ENCODE measurements around the gene YPEL2.

YPEL2 gene

GRCh38 chr17:59434429-59434828, 103.0 kb downstream of the YPEL2 start (continued):
- TF ChIP-seq, protein P1, sequence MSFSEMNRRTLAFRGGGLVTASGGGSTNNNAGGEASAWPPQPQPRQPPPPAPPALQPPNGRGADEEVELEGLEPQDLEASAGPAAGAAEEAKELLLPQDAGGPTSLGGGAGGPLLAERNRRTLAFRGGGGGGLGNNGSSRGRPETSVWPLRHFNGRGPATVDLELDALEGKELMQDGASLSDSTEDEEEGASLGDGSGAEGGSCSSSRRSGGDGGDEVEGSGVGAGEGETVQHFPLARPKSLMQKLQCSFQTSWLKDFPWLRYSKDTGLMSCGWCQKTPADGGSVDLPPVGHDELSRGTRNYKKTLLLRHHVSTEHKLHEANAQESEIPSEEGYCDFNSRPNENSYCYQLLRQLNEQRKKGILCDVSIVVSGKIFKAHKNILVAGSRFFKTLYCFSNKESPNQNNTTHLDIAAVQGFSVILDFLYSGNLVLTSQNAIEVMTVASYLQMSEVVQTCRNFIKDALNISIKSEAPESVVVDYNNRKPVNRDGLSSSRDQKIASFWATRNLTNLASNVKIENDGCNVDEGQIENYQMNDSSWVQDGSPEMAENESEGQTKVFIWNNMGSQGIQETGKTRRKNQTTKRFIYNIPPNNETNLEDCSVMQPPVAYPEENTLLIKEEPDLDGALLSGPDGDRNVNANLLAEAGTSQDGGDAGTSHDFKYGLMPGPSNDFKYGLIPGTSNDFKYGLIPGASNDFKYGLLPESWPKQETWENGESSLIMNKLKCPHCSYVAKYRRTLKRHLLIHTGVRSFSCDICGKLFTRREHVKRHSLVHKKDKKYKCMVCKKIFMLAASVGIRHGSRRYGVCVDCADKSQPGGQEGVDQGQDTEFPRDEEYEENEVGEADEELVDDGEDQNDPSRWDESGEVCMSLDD (tag by site-specific recombination; IDR thresholded peaks at IDR 0.05), result no peak
- TF ChIP-seq, protein P2, sequence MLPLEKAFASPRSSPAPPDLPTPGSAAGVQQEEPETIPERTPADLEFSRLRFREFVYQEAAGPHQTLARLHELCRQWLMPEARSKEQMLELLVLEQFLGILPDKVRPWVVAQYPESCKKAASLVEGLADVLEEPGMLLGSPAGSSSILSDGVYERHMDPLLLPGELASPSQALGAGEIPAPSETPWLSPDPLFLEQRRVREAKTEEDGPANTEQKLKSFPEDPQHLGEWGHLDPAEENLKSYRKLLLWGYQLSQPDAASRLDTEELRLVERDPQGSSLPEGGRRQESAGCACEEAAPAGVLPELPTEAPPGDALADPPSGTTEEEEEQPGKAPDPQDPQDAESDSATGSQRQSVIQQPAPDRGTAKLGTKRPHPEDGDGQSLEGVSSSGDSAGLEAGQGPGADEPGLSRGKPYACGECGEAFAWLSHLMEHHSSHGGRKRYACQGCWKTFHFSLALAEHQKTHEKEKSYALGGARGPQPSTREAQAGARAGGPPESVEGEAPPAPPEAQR (tag by site-specific recombination; IDR thresholded peaks at IDR 0.05), result no peak
- TF ChIP-seq ZNF423 (tag by site-specific recombination; IDR thresholded peaks at IDR 0.05), result no peak

DNA sequence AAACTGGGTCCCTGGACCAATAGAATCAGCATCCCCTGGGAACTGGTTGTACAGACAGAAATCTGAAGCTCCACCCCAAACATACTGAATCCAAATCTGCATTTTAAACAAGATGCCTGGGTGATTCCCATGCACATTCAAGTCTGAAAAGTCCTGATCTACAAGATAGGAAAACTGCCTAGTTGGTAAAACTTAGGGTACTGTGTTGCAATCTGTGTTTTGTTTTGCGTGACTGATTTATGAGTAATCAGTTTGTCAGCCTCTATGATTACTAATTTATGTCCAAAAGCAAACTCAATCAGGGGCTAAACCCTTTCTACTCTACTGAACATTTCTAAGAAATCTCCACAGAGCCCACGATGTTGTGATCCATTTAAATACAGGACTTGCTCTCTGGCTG, 103.8 kb downstream of the YPEL2 start:
- ChIA-PET CTCF (interaction anchor here (1.1 to 15.6 kb wide), 4 partner anchors 70 to 120 kb away, joined by 3 to 290 read pairs (median 13); no protein-coding TSS in a partner anchor), POLR2A (interaction anchor here (0.6 to 0.7 kb wide), 2 partner anchors 12 to 79 kb away, joined by 3 to 6 read pairs; no protein-coding TSS in a partner anchor)
- Histone ChIP-seq H3K27ac (ENCODE audit: extremely low read depth, low read depth, low read length) (no peak overlapping the region), H3K4me3 (ENCODE audit: low read depth, low read length) (no peak overlapping the region), H3K9me3 (ENCODE audit: control insufficient read depth, insufficient read depth, low read depth, low read length) (peaks cover 2% of the 10 kb centered on the region; the same call in 1 of the 2 replicates), H3K4me1 (ENCODE audit: control insufficient read depth, insufficient read depth, low read length) (peaks cover 9% of the 10 kb centered on the region), H3K36me3 (ENCODE audit: control insufficient read depth in 2 of 2, insufficient read depth in 1 of 2, low read length in 2 of 2) (no peaks in the 10 kb centered on the region)
- TF ChIP-seq KLF10 (tag by site-specific recombination; IDR thresholded peaks at IDR 0.05) (no peak), ZNF629 (tag by site-specific recombination; IDR thresholded peaks at IDR 0.05) (no peak), IKZF3 (tag by site-specific recombination; IDR thresholded peaks at IDR 0.05) (no peak), ZBTB20 (tag by site-specific recombination; IDR thresholded peaks at IDR 0.05) (no peak), ZNF561 (tag by site-specific recombination; IDR thresholded peaks at IDR 0.05; ENCODE audit: borderline replicate concordance) (no peak), ZNF777 (tag by site-specific recombination; IDR thresholded peaks at IDR 0.05; ENCODE audit: borderline replicate concordance) (no peak)
- TF ChIP-seq, protein P3, sequence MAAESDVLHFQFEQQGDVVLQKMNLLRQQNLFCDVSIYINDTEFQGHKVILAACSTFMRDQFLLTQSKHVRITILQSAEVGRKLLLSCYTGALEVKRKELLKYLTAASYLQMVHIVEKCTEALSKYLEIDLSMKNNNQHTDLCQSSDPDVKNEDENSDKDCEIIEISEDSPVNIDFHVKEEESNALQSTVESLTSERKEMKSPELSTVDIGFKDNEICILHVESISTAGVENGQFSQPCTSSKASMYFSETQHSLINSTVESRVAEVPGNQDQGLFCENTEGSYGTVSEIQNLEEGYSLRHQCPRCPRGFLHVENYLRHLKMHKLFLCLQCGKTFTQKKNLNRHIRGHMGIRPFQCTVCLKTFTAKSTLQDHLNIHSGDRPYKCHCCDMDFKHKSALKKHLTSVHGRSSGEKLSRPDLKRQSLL (tag by site-specific recombination; IDR thresholded peaks at IDR 0.05), result no peak

DNA sequence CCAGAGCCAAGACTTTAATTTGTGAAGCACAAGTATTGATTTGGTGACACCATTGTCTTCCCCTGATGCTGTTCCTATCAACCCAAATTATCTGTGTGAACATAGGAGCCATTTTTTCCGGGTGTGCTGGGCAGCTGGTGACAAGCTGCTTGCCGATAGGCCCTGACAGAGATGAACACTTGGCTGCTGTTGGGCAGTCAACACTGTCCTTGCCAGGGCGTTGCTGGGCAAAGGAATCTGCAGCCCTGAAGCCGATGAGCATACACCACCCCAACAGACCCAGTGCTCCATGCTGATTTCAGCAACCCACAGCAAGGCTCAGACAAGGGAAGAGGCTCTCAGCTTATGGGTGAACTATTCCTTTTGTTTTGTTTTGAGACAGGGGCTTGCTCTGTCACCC, 105.4 kb downstream of the YPEL2 start:
- ChIA-PET POLR2A (no interaction called here), CTCF (interaction anchor here (0.5 to 15.6 kb wide), 3 partner anchors 110 to 132 kb away, joined by 3 to 290 read pairs (median 151); no protein-coding TSS in a partner anchor)

More for the DNA sequence above, 105.4 kb downstream of the YPEL2 start:
- no peak overlapping the region for H3K4me3 ChIP-seq (ENCODE audit: low read depth, low read length)
- TF ChIP-seq ZNF837 (tag by site-specific recombination; IDR thresholded peaks at IDR 0.05) (no peak), ZNF626 (tag by site-specific recombination; IDR thresholded peaks at IDR 0.05) (no peak)
- TF ChIP-seq, protein P4, sequence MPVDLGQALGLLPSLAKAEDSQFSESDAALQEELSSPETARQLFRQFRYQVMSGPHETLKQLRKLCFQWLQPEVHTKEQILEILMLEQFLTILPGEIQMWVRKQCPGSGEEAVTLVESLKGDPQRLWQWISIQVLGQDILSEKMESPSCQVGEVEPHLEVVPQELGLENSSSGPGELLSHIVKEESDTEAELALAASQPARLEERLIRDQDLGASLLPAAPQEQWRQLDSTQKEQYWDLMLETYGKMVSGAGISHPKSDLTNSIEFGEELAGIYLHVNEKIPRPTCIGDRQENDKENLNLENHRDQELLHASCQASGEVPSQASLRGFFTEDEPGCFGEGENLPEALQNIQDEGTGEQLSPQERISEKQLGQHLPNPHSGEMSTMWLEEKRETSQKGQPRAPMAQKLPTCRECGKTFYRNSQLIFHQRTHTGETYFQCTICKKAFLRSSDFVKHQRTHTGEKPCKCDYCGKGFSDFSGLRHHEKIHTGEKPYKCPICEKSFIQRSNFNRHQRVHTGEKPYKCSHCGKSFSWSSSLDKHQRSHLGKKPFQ (tag by site-specific recombination; IDR thresholded peaks at IDR 0.05), result no peak
- H3K27ac ChIP-seq (ENCODE audit: extremely low read depth, low read depth, low read length), result no peak overlapping the region
- peaks cover 9% of the 10 kb centered on the region for H3K4me1 ChIP-seq (ENCODE audit: control insufficient read depth, insufficient read depth, low read length)
- peaks cover 2% of the 10 kb centered on the region; the same call in 1 of the 2 replicates for H3K9me3 ChIP-seq (ENCODE audit: control insufficient read depth, insufficient read depth, low read depth, low read length)
- no peaks in the 10 kb centered on the region for H3K36me3 ChIP-seq (ENCODE audit: control insufficient read depth in 2 of 2, insufficient read depth in 1 of 2, low read length in 2 of 2)

Measured in HEK293 (cell line).